ENCODE measurements around the gene CCDC50. TPM values are rescaled to one million over a fixed set of nuclear protein-coding genes. Genes with fewer than 3 reads are reported as not detected.

The CCDC50 gene
- total RNA-seq, 2 donors from 2014 or later = 99.5 to 169 TPM

DNA sequence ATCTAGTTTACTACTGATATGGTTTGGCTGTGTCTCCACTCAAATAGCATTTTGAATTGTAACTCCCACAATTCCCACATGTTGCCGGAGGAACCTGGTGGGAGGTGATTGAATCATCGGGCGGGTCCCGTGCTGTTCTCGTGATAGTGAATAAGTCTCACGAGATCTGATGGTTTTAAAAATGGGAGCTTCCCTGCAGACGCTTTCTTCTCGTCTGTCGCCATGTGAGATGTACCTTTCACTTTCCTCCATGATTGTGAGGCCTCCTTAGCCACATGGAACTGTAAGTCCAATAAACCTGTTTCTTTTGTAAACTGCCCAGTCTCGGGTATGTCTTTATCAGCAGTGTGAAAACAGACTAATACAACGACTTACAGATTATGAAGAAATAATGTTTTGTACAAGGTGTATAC, 96.1 kb downstream of the CCDC50 start:
- no peaks in the 10 kb centered on the region for H3K4me1 ChIP-seq (ENCODE audit: control insufficient read depth in 1 of 2, low read depth in 2 of 2)
- ATAC-seq (ENCODE audit: insufficient number of reproducible peaks, low FRiP score, low read depth) (no peak), DNase-seq (ENCODE audit: low spot score) (no peak)
- no peak overlapping the region for H3K27ac ChIP-seq
- H3K9me3 ChIP-seq = no peaks in the 10 kb centered on the region
- no peaks in the 10 kb centered on the region for H3K36me3 ChIP-seq
- no peaks in the 10 kb centered on the region for H3K27me3 ChIP-seq (replicated peaks; ENCODE audit: insufficient read depth)
- H3K4me3 ChIP-seq = no peak overlapping the region
- TF ChIP-seq CTCF (IDR thresholded peaks at IDR 0.05) = no peak

DNA sequence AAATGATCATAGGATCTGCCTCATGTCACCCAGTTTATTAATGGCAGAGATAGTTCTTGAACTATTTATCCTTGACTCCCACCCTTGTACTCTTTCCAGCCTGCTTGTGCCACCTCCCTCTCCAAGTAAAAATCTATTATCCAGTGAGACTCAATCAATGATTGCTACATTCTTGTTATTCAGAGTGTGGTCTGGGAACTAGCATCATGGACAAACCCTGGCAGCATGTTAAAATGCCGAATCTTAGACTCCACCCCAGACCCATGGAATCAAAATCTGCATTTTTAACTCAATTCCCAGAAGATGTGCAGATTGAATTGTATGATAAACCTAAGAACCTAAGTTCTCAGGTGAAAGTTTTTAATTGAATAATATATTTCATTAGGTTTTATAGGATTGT, 97.1 kb downstream of the CCDC50 start:
- ATAC-seq (ENCODE audit: insufficient number of reproducible peaks, low FRiP score, low read depth) (no peak), DNase-seq (ENCODE audit: low spot score) (no peak)
- no peaks in the 10 kb centered on the region for H3K36me3 ChIP-seq
- no peak for TF ChIP-seq CTCF (IDR thresholded peaks at IDR 0.05)
- no peaks in the 10 kb centered on the region for H3K4me1 ChIP-seq (ENCODE audit: control insufficient read depth in 1 of 2, low read depth in 2 of 2)
- no peaks in the 10 kb centered on the region for H3K9me3 ChIP-seq
- H3K27me3 ChIP-seq (replicated peaks; ENCODE audit: insufficient read depth) = no peaks in the 10 kb centered on the region
- H3K27ac ChIP-seq = no peak overlapping the region
- no peak overlapping the region for H3K4me3 ChIP-seq

GRCh38 chr3:191428177-191428576, 99.0 kb downstream of the CCDC50 start:
- H3K4me3 ChIP-seq = no peak overlapping the region
- H3K27ac ChIP-seq = no peak overlapping the region
- no peaks in the 10 kb centered on the region for H3K36me3 ChIP-seq
- ATAC-seq (ENCODE audit: insufficient number of reproducible peaks, low FRiP score, low read depth) = no peak
- H3K9me3 ChIP-seq = no peaks in the 10 kb centered on the region
- no peak for DNase-seq (ENCODE audit: low spot score)
- no peaks in the 10 kb centered on the region for H3K27me3 ChIP-seq (replicated peaks; ENCODE audit: insufficient read depth)
- H3K4me1 ChIP-seq (ENCODE audit: control insufficient read depth in 1 of 2, low read depth in 2 of 2) = no peaks in the 10 kb centered on the region
- no peak for TF ChIP-seq CTCF (IDR thresholded peaks at IDR 0.05)

GRCh38 chr3:191430103-191430502, 100.9 kb downstream of the CCDC50 start:
- DNase-seq (ENCODE audit: low spot score) (no peak), ATAC-seq (ENCODE audit: insufficient number of reproducible peaks, low FRiP score, low read depth) (no peak)
- Histone ChIP-seq H3K4me1 (ENCODE audit: control insufficient read depth in 1 of 2, low read depth in 2 of 2) (no peaks in the 10 kb centered on the region), H3K27me3 (replicated peaks; ENCODE audit: insufficient read depth) (no peaks in the 10 kb centered on the region), H3K36me3 (no peaks in the 10 kb centered on the region), H3K9me3 (no peaks in the 10 kb centered on the region), H3K4me3 (no peak overlapping the region), H3K27ac (no peak overlapping the region)
- TF ChIP-seq CTCF (IDR thresholded peaks at IDR 0.05) = no peak

- Histone ChIP-seq H3K4me3 (no peak overlapping the region), H3K9me3 (no peaks in the 10 kb centered on the region), H3K4me1 (ENCODE audit: control insufficient read depth in 1 of 2, low read depth in 2 of 2) (no peaks in the 10 kb centered on the region), H3K36me3 (no peaks in the 10 kb centered on the region), H3K27ac (no peak overlapping the region), H3K27me3 (replicated peaks; ENCODE audit: insufficient read depth) (no peaks in the 10 kb centered on the region)
- DNase-seq (ENCODE audit: low spot score) = no peak
- no peak for TF ChIP-seq CTCF (IDR thresholded peaks at IDR 0.05)
- no peak for ATAC-seq (ENCODE audit: insufficient number of reproducible peaks, low FRiP score, low read depth)
Measured at GRCh38 chr3:191431160-191431822, 102.1 kb downstream of the CCDC50 start.

Measured in thoracic aorta (tissue), 2 donors.